NCI-H748 (cell line): ENCODE results near the gene RPL37.
"Not testable (repeated sequence)": the region's sequence is repeated elsewhere in the genome, so short reads cannot be mapped to it uniquely, and the experiment has no call there.

Source experiments
- DNase-seq: peaks from one replicate; lab custom pipeline; 2025; ENCODE audit not compliant: unreplicated experiment; lab: John Stamatoyannopoulos, UW

The RPL37 gene

DNA sequence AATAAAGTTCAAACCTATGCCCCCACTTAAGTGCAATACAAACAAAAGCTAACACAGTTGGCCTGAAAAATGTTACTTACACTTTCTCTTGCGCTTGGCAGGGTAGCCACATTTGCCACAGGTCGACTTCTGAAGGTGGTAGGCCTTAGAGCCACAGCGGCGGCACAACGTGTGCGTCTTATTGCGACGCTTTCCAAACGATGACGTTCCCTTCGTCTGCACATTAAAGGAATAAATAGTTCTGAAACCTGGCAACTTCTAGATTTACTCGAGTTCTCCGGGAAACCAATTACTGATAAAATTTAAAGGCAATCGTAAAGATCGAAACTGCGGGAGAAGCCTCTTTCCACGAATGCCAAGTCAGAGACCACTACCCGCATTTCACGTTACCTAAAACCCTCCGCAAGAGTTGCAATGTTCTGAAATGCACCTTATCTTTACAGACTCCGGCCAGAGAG, 602 bp downstream of the RPL37 start:
- peak; percentile 75 for DNase-seq

DNA sequence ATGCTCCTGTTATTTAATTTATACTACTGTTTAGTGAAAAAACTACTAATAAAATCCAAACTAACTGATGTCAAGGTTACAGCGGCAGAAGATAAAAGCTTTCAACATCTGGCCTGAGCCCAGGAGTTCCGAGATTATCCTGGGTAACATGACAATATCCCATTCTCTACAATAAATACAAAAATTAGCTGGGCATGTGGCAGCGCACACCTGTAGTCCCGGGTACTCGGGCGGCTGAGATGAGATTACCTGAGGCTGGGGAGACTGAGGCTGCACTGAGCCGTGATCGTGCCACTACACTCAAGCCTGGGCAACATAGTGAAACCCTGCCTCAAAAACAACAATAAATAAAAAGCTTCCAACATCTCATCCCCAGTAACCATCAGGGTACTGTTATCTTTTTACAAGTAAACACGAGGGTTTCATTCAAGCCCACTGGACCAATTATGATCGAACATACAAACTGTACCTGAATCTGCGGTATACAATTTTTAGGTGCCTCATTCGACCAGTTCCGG, 1.3 kb downstream of the RPL37 start:
- DNase-seq = no peak

DNA sequence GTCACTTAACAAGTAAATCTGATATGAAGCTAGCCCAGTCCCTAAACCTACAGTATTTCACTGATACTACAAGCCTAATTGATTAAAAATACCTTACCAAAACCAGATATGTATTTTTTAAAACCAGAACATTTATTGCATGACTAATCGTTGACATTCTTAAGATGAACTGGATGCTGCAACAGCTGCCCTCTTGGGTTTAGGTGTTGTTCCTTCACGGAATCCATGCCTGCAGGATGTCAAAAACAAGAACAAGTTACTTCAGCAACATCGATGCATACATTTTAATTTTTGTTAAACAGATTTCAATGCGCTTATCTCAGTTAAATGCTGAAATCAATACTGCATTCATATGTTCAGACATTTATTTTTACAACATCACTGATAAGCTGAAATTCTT, 2.7 kb downstream of the RPL37 start:
- no peak for DNase-seq

DNA sequence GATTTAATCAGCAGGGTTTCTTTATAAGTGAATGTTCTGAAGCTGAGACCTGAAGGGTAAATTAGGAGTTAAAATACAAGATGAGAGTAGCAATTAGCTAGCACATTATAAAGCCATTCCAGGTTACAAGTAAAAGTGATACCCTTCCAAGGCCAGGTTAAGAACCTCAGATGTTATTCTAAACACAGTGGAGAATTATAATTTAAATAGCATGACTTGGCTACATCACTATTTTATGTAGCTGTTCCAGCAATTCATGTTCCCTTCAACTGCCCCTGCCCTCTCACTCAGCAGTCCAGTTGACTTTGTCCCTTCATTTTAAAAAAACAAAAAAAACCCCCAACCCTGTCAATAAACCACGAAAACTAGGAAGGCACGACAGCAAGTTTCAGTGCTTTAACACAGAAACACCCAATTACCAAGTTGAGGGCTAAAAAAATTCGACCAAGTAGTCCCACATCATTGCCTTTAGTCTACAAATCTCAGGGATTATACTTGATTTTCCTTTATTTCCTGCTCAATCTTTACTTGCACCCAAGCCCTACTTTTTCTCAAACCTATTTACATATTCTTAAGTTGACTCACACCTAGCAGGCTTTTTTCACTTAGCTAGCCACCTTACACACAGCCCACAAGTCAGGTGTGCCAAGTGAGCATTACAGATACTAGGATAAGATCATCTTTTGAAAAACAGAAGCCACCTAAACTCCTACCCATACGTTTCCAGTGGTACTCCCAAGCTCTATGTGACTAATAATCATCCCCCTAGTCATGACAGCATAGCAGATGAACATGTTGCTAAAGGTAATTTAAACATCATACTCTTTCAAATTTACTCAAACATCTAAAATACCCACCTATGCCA, 3.4 kb downstream of the RPL37 start:
- DNase-seq = no peak

DNA sequence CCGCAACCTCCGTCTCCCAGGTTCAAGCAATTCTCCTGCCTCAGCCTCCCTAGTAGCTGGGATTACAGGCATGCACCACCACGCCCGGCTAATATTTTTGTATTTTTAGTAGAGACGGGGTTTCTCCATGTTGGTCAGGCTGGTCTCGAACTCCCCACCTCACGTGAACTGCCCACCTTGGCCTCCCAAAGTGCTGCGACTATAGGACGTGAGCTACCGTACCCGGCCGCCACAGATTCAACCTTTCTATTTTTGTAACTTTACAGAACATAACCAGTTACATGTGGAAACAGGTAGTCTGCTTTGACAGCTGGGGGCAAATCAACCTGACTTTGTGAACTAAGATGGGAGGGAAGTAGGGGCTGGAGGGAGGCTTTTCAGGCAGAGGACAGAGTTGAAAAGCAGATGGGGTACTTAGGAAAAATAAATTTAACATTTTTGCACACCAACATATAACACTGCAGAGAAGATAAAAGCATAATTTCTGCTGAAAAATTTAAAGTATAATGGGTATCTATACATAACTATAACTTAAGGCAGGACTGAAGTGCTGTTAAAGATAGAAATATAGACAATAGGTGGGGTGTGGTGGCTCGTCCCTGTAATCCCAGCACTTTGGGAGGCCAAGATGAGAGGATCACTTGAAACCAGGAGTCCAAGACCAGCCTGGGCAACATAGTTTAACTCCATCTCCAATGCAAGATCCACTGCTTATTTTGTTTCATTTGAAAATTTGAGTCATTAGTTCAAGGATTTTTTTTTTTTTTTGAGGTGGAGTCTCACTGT, 5.1 kb downstream of the RPL37 start:
- DNase-seq = no peak

- no peak for DNase-seq
Observed at GRCh38 chr5:40828690-40829661, 6.0 kb downstream of the RPL37 start.

GRCh38 chr5:40828021-40828631, 6.9 kb downstream of the RPL37 start:
- no peak for DNase-seq

GRCh38 chr5:40827188-40827977, 7.6 kb downstream of the RPL37 start:
- no peak for DNase-seq

DNA sequence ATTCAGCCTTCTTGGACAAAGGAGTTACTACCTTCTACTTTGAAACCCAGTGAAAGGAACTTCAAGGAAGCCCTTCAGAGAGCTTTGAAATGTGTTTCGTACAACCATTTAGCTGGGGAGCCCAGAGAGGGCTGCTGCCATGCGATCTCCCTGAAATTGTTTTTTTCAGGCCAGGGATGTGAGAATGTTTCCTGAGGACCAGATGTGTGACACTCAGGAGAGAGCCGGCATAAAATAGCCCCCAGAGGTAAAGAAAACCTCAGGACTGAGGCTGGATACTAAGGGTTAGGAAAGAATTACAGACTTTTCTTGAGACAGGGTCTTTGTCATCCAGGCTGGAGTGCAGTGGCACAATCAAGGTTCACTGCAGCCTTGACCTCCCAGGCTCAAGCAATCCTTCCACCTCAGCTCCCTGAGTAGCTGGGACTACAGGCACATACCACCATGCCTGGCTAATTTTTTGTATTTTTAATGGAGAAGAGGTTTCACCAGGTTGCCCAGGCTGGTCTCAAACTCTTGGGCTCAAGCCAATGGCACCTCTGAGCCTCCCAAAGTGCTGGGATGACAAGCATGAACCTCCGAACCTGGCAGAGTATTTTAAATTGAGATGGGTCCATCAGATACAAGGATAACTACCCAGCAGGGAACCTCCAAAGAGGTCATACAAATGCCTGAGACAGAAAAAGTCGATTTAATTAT, 8.4 kb downstream of the RPL37 start:
- no peak for DNase-seq

DNA sequence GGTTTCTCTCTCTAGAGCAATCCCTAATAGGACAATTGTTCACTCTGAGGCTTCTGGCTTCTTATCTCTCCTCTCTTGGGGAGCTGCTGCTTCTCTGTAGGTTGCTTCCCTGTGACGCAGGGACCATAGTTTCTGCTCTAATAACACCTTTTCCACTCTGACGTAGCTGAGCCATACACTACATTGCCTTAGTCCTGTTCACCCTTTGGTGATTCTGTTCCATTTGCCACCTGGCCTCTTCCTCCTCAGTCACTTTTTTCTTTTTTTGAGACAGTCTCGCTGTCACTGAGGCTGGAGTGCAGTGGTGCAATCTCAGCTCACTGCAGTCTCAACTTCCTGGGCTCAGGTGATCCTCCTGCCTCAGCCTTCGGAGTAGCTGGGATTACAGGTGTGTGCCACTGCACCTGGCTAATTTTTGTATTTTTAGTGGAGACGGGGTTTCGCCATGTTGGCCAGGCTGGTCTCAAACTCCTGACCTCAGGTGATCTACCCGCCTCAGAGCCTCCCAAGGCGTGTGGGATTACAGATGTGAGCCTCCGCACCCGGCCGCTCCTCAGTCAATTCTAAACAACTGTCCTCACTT, 9.5 kb downstream of the RPL37 start:
- DNase-seq = not testable (repeated sequence)

- DNase-seq = no peak
Observed at GRCh38 chr5:40823459-40823858, 11.6 kb downstream of the RPL37 start.

- DNase-seq = no peak
Observed at GRCh38 chr5:40813698-40814281, 21.2 kb downstream of the RPL37 start.

- DNase-seq = no peak
Observed at GRCh38 chr5:40812125-40812524, 22.9 kb downstream of the RPL37 start.

GRCh38 chr5:40801771-40802562, 33.1 kb downstream of the RPL37 start:
- no peak for DNase-seq

GRCh38 chr5:40799258-40799657, 35.8 kb downstream of the RPL37 start:
- DNase-seq = no peak

DNA sequence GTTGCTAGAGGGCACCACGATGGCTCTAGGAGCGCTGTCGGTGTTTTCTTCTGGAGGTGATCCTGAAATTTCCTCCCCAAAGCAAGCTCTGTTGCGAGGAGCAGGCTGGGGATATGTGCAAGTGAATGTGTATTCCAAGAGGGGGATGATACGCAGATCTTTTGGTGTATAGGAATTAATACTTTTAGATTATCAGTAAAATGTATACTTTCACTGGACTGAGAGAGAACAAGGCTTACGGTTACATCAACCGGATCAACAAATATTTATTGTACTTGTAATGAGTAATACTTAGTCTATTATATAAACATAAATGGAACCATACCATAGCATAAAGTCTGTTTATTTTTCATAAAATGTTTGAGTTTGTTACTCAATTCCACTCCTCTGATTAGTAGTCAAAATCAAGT, 36.2 kb downstream of the RPL37 start:
- no peak for DNase-seq

GRCh38 chr5:40798012-40798800, 36.8 kb downstream of the RPL37 start, which contains the start of gene PRKAA1:
PRKAA1 (minus strand) TSS chr5:40798374; CDS start chr5:40798189, 185 bp downstream.
- DNase-seq = peak; percentile 97
